Parathyroid adenoma (tissue), 2 donors: Measurements from ENCODE around the gene PGC.

Experiments
- H2AFZ ChIP-seq: fragments of 300-600 bp; sonication (generic); one replicate; pipeline ENCODE4 v1.7.0; 2017; ENCODE audit warnings: antibody characterized with exemption, mild to moderate bottlenecking
- H3K27ac ChIP-seq: fragments of 300-600 bp; sonication (generic); one replicate; pipeline ENCODE4 v1.7.0; 2017
- H3K27me3 ChIP-seq: fragments of 300-600 bp; sonication (generic); one replicate; pipeline ENCODE4 v1.7.0; 2017; ENCODE audit warnings: low read length; ENCODE audit not compliant: control insufficient read depth, insufficient read depth
- H3K36me3 ChIP-seq: fragments of 300-600 bp; sonication (generic); one replicate; pipeline ENCODE4 v1.7.0; 2017; ENCODE audit warnings: low read length; ENCODE audit not compliant: control insufficient read depth, insufficient read depth
- H3K4me1 ChIP-seq: fragments of 300-600 bp; sonication (generic); one replicate; pipeline ENCODE4 v1.7.0; 2017; ENCODE audit warnings: control low read depth
- H3K4me2 ChIP-seq: fragments of 300-600 bp; sonication (generic); one replicate; pipeline ENCODE4 v1.7.0; 2017; ENCODE audit warnings: low read length
- H3K4me3 ChIP-seq: fragments of 300-600 bp; sonication (generic); one replicate; pipeline ENCODE4 v1.7.0; 2017; ENCODE audit warnings: low read depth, low read length
- H3K79me2 ChIP-seq: fragments of 300-600 bp; sonication (generic); one replicate; pipeline ENCODE4 v1.7.0; 2017; ENCODE audit warnings: control low read depth
- H3K9ac ChIP-seq: fragments of 300-600 bp; sonication (generic); one replicate; pipeline ENCODE4 v1.7.0; 2017; ENCODE audit warnings: mild to moderate bottlenecking
- H3K9me3 ChIP-seq: fragments of 300-600 bp; sonication (generic); one replicate; pipeline ENCODE4 v1.7.0; 2017; ENCODE audit warnings: low read length; ENCODE audit not compliant: control insufficient read depth
- CTCF ChIP-seq: fragments of 300-600 bp; sonication (generic); IDR thresholded peaks from one replicate; pipeline ENCODE4 v1.7.0; 2017; ENCODE audit warnings: antibody characterized with exemption, mild to moderate bottlenecking
- donor health status: primary hyperparathyroidism.

The PGC gene

GRCh38 chr6:41709375-41709774 lies 37.8 kb downstream of the PGC start:
- no peaks in the 10 kb centered on the region for H3K36me3 ChIP-seq
- no peaks in the 10 kb centered on the region for H3K27me3 ChIP-seq
- H3K9ac ChIP-seq = no peak overlapping the region
- H3K79me2 ChIP-seq = peaks cover 39% of the 10 kb centered on the region
- no peak overlapping the region for H3K4me2 ChIP-seq
- no peak overlapping the region for H2AFZ ChIP-seq
- no peak overlapping the region for H3K27ac ChIP-seq
- no peak for TF ChIP-seq CTCF
- H3K4me3 ChIP-seq = no peak overlapping the region
- H3K9me3 ChIP-seq = no peaks in the 10 kb centered on the region
- H3K4me1 ChIP-seq = peaks cover 44% of the 10 kb centered on the region

DNA sequence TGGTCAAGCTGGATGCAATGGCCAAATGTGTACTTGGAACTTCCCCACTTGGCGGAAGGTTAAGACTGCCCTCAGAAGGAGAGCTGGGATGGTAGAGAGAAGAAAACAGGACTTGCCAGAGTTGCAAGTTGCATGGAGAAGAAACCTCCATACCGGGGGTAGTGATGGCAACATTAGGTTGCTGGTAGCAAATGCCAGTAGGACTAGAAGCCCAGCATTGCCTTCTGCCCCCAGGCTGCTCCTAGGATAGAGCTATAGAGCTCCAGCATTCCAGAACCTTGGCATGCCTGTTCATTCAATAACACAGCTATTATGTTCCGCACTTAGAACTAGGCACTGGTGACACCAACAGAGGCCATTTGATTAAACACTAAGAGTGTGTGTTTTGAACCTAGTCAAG lies 38.3 kb downstream of the PGC start:
- Histone ChIP-seq H3K4me2 (no peak overlapping the region), H3K79me2 (peaks cover 44% of the 10 kb centered on the region), H3K9me3 (no peaks in the 10 kb centered on the region), H3K36me3 (no peaks in the 10 kb centered on the region), H3K9ac (no peak overlapping the region), H3K27me3 (no peaks in the 10 kb centered on the region), H3K4me3 (no peak overlapping the region), H2AFZ (no peak overlapping the region), H3K27ac (no peak overlapping the region), H3K4me1 (peaks cover 40% of the 10 kb centered on the region)
- TF ChIP-seq CTCF = no peak

GRCh38 chr6:41707565-41708200 lies 39.5 kb downstream of the PGC start:
- peaks cover 54% of the 10 kb centered on the region for H3K79me2 ChIP-seq
- no peak for TF ChIP-seq CTCF
- no peak overlapping the region for H3K4me2 ChIP-seq
- H3K9ac ChIP-seq = no peak overlapping the region
- H3K36me3 ChIP-seq = no peaks in the 10 kb centered on the region
- H3K4me1 ChIP-seq = peaks cover 29% of the 10 kb centered on the region
- no peak overlapping the region for H3K27ac ChIP-seq
- H3K9me3 ChIP-seq = no peaks in the 10 kb centered on the region
- no peak overlapping the region for H2AFZ ChIP-seq
- no peak overlapping the region for H3K4me3 ChIP-seq
- H3K27me3 ChIP-seq = no peaks in the 10 kb centered on the region

- Histone ChIP-seq H3K79me2 (peaks cover 60% of the 10 kb centered on the region), H2AFZ (no peak overlapping the region), H3K4me1 (peaks cover 23% of the 10 kb centered on the region), H3K27me3 (no peaks in the 10 kb centered on the region), H3K4me3 (no peak overlapping the region), H3K9me3 (no peaks in the 10 kb centered on the region), H3K27ac (no peak overlapping the region), H3K4me2 (no peak overlapping the region), H3K9ac (no peak overlapping the region), H3K36me3 (no peaks in the 10 kb centered on the region)
- TF ChIP-seq CTCF = no peak
These were observed 40.2 kb downstream of the PGC start for GRCh38 chr6:41706876-41707564.
